Activated naive CD8-positive, alpha-beta T cell treated with anti-CD3 and anti-CD28 coated beads, Interleukin-2, amount 50 U/mL, for 16 hours (primary cell): Measurements from ENCODE around the gene ATXN2.
"Not testable (repeated sequence)": the region's sequence is repeated elsewhere in the genome, so short reads cannot be mapped to it uniquely, and the experiment has no call there.

ENCODE experiments used
- DNase-seq: peaks from one replicate; pipeline ENCODE4 v3.0.0-alpha.2; 2020; ENCODE audit warnings: low read depth, low spot score

The ATXN2 gene

GRCh38 chr12:111598637-111599452 is at the start of gene ATXN2:
Gene ATXN2 (minus strand): TSS chr12:111599315. CDS start chr12:111599034, 281 bp downstream.
- DNase-seq, result peak; percentile 21

- no peak for DNase-seq
These were observed 46.3 kb upstream of the ATXN2 start for GRCh38 chr12:111645433-111645832.

GRCh38 chr12:111643427-111643826 is 44.3 kb upstream of the ATXN2 start:
- no peak for DNase-seq

GRCh38 chr12:111642681-111643426 is 43.7 kb upstream of the ATXN2 start:
- no peak for DNase-seq

- no peak for DNase-seq
These were observed 41.4 kb upstream of the ATXN2 start for GRCh38 chr12:111640506-111640905.

GRCh38 chr12:111638556-111638955 is 39.4 kb upstream of the ATXN2 start:
- no peak for DNase-seq

GRCh38 chr12:111636209-111636945 is 37.3 kb upstream of the ATXN2 start:
- DNase-seq, result no peak

GRCh38 chr12:111635524-111635923 is 36.4 kb upstream of the ATXN2 start:
- no peak for DNase-seq

- no peak for DNase-seq
These were observed 29.6 kb upstream of the ATXN2 start for GRCh38 chr12:111628505-111629260.

GRCh38 chr12:111626230-111626629 is 27.1 kb upstream of the ATXN2 start:
- DNase-seq, result no peak

GRCh38 chr12:111624540-111624939 is 25.4 kb upstream of the ATXN2 start:
- DNase-seq, result no peak

- not testable (repeated sequence) for DNase-seq
These were observed 18.7 kb upstream of the ATXN2 start for GRCh38 chr12:111617841-111618240.

- DNase-seq, result no peak
These were observed 17.1 kb upstream of the ATXN2 start for GRCh38 chr12:111616177-111616623.

GRCh38 chr12:111607239-111607638 is 8.1 kb upstream of the ATXN2 start:
- DNase-seq, result no peak

GRCh38 chr12:111606767-111607230 is 7.7 kb upstream of the ATXN2 start:
- no peak for DNase-seq

GRCh38 chr12:111605911-111606766 is 7.0 kb upstream of the ATXN2 start:
- DNase-seq, result no peak

GRCh38 chr12:111602857-111603256 is 3.7 kb upstream of the ATXN2 start:
- DNase-seq, result not testable (repeated sequence)

- no peak for DNase-seq
These were observed 3.2 kb upstream of the ATXN2 start for GRCh38 chr12:111602348-111602747.

- DNase-seq, result not testable (repeated sequence)
These were observed 1.9 kb upstream of the ATXN2 start for GRCh38 chr12:111600986-111601385.

- no peak for DNase-seq
These were observed 1.1 kb upstream of the ATXN2 start for GRCh38 chr12:111600205-111600642.
